Measurements from ENCODE around the gene P2RY6.
A peak's percentile ranks its signal among the peaks of the same experiment; 100 is the strongest.

Gene P2RY6

GRCh38 chr11:73237471-73238290 is 34.5 kb upstream of the P2RY6 start:
- no peak for DNase-seq (ENCODE audit: low read depth)
- H3K4me3 ChIP-seq (ENCODE audit: low read depth, low read length), result no peak overlapping the region
- TF ChIP-seq, protein P1, sequence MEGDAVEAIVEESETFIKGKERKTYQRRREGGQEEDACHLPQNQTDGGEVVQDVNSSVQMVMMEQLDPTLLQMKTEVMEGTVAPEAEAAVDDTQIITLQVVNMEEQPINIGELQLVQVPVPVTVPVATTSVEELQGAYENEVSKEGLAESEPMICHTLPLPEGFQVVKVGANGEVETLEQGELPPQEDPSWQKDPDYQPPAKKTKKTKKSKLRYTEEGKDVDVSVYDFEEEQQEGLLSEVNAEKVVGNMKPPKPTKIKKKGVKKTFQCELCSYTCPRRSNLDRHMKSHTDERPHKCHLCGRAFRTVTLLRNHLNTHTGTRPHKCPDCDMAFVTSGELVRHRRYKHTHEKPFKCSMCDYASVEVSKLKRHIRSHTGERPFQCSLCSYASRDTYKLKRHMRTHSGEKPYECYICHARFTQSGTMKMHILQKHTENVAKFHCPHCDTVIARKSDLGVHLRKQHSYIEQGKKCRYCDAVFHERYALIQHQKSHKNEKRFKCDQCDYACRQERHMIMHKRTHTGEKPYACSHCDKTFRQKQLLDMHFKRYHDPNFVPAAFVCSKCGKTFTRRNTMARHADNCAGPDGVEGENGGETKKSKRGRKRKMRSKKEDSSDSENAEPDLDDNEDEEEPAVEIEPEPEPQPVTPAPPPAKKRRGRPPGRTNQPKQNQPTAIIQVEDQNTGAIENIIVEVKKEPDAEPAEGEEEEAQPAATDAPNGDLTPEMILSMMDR (IDR thresholded peaks at IDR 0.05; ENCODE audit: low read depth, low read length, missing control alignments), result no peak
- in situ Hi-C loops (cut with HindIII; ENCODE audit: low sequenced_read_pairs), result loop anchor here (5.0 kb wide), 1 partner anchor 100 kb away; no protein-coding TSS in a partner anchor

GRCh38 chr11:73239111-73239521 is 33.0 kb upstream of the P2RY6 start:
- H3K4me3 ChIP-seq (ENCODE audit: low read depth, low read length), result no peak overlapping the region
- TF ChIP-seq, protein P1 (IDR thresholded peaks at IDR 0.05; ENCODE audit: low read depth, low read length, missing control alignments), result no peak
- no peak for DNase-seq (ENCODE audit: low read depth)
- in situ Hi-C loops (cut with HindIII; ENCODE audit: low sequenced_read_pairs), result loop anchor here (5.0 kb wide), 1 partner anchor 98 kb away; no protein-coding TSS in a partner anchor

DNA sequence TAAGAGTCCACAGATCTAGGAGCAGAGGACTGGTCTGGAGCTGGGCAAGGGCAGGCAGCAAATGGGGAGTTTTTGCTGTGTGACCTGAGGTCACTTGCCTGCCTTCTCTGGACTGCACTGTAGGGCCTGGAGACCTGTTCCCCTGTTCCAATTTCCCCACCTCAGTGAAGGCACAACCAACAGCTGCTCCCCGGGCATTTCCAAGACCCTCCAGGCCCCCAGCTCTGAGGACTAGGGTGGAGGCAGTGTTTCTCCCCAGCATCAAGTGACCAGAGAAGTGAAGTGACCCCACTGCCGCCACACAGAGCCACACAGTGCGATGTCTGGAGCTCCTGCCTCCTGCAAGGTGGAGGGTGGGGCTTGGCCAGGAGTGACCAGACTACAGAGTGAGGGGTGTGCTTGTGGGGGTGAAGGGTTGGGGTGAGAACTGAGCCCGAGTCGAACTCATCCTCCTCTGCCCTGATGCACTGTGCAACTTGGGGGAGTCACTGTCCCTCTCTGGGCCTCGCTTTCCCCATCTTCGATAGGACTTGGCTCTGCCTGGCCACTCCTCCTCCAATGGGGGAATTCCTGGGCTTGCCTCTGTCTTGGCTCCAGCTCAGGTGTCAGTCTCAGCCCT is 32.5 kb upstream of the P2RY6 start:
- no peak for DNase-seq (ENCODE audit: low read depth)
- no peak overlapping the region for H3K4me3 ChIP-seq (ENCODE audit: low read depth, low read length)
- TF ChIP-seq, protein P1 (IDR thresholded peaks at IDR 0.05; ENCODE audit: low read depth, low read length, missing control alignments), result no peak
- in situ Hi-C loops (cut with HindIII; ENCODE audit: low sequenced_read_pairs), result loop anchor here (5.0 kb wide), 1 partner anchor 98 kb away; no protein-coding TSS in a partner anchor

- no peak for DNase-seq (ENCODE audit: low read depth)
- TF ChIP-seq, protein P1 (IDR thresholded peaks at IDR 0.05; ENCODE audit: low read depth, low read length, missing control alignments), result no peak
- H3K4me3 ChIP-seq (ENCODE audit: low read depth, low read length), result no peak overlapping the region
- in situ Hi-C loops (cut with HindIII; ENCODE audit: low sequenced_read_pairs), result no loop called here
Observed at GRCh38 chr11:73240190-73240781, 31.9 kb upstream of the P2RY6 start.

GRCh38 chr11:73241300-73241699 is 30.8 kb upstream of the P2RY6 start:
- TF ChIP-seq, protein P1 (IDR thresholded peaks at IDR 0.05; ENCODE audit: low read depth, low read length, missing control alignments), result no peak
- no peak overlapping the region for H3K4me3 ChIP-seq (ENCODE audit: low read depth, low read length)
- DNase-seq (ENCODE audit: low read depth), result no peak
- in situ Hi-C loops (cut with HindIII; ENCODE audit: low sequenced_read_pairs), result no loop called here

GRCh38 chr11:73242251-73243092 is 29.7 kb upstream of the P2RY6 start:
- H3K4me3 ChIP-seq (ENCODE audit: low read depth, low read length), result no peak overlapping the region
- in situ Hi-C loops (cut with HindIII; ENCODE audit: low sequenced_read_pairs), result no loop called here

More at GRCh38 chr11:73242251-73243092, 29.7 kb upstream of the P2RY6 start:
- TF ChIP-seq, protein P1 (IDR thresholded peaks at IDR 0.05; ENCODE audit: low read depth, low read length, missing control alignments), result peak; percentile 96
- peak; percentile 38 for DNase-seq (ENCODE audit: low read depth)
